HUES48 (cell line): ENCODE measurements around the gene MAP2K2.
"Not testable (repeated sequence)": the region's sequence is repeated elsewhere in the genome, so short reads cannot be mapped to it uniquely, and the experiment has no call there.

Experiments used
- H3K27ac ChIP-seq: one replicate; pipeline ENCODE4 v1.7.0; 2013; ENCODE audit warnings: low read depth, low read length, inconsistent platforms
- H3K27me3 ChIP-seq: 2 replicates; pipeline ENCODE4 v1.6.1; 2013; ENCODE audit warnings: mild to moderate bottlenecking, low read length; ENCODE audit not compliant: control insufficient read depth, insufficient read depth
- H3K36me3 ChIP-seq: 2 replicates; pipeline ENCODE4 v1.6.1; 2013; ENCODE audit warnings: low read length; ENCODE audit not compliant: control insufficient read depth, insufficient read depth
- H3K4me1 ChIP-seq: 2 replicates; pipeline ENCODE4 v1.6.1; 2013; ENCODE audit warnings: mild to moderate bottlenecking, low read length; ENCODE audit not compliant: control insufficient read depth, insufficient read depth
- H3K4me3 ChIP-seq: 2 replicates; pipeline ENCODE4 v1.5.1; 2013; ENCODE audit warnings: mild to moderate bottlenecking, low read depth, low read length
- H3K9ac ChIP-seq: 2 replicates; pipeline ENCODE4 v1.6.1; 2013; ENCODE audit warnings: mild to moderate bottlenecking, low read depth, low read length, moderate library complexity
- H3K9me3 ChIP-seq: 2 replicates; pipeline ENCODE4 v1.6.1; 2013; ENCODE audit warnings: low read length; ENCODE audit not compliant: control insufficient read depth, insufficient read depth

Gene MAP2K2

DNA sequence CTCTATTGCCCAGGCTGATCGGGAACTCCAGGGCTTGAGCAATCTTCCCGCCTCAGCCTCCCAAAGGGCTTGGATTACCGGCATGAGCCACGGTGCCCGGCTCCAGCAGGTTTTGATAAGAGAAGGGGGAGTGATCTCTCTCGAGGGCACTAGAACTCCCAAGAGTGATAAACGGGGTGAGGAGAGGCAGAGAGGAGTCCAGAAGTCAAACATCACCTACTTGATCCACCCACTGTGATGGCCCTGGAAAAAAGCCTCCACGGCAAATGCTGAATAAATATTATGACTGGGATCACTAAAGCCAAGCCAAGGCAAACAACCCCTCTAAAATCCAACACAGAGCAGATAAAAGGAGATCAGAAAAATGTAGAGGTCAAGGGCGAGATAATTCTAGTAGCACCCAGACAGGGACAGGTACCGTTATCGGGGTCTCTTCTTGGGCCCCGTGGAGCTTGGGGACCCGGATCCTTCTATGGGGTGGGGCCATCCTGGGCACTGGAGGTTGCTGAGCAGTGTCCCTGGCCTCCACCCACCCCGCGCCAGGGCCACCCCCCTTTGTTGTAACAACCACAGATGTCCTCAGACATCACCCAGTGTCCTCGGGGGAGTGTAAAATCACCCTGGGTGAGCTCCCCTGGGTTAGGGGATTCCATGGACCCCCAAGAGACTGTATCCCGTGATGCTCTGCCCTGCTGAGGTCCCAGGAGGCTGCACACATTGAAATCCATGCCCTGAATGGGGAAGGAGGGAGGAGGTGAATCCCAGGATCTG is 25.8 kb upstream of the MAP2K2 start:
- no peaks in the 10 kb centered on the region for H3K36me3 ChIP-seq
- H3K4me3 ChIP-seq, result no peak overlapping the region
- H3K9ac ChIP-seq, result no peak overlapping the region
- H3K9me3 ChIP-seq, result no peaks in the 10 kb centered on the region
- H3K27me3 ChIP-seq, result no peaks in the 10 kb centered on the region
- H3K4me1 ChIP-seq, result no peaks in the 10 kb centered on the region
- no peak overlapping the region for H3K27ac ChIP-seq

- H3K9me3 ChIP-seq, result no peaks in the 10 kb centered on the region
- no peak overlapping the region for H3K27ac ChIP-seq
- no peak overlapping the region for H3K9ac ChIP-seq
- no peaks in the 10 kb centered on the region for H3K36me3 ChIP-seq
- H3K4me3 ChIP-seq, result no peak overlapping the region
- no peaks in the 10 kb centered on the region for H3K4me1 ChIP-seq
- no peaks in the 10 kb centered on the region for H3K27me3 ChIP-seq
These were observed 20.8 kb upstream of the MAP2K2 start for GRCh38 chr19:4144666-4145249.

DNA sequence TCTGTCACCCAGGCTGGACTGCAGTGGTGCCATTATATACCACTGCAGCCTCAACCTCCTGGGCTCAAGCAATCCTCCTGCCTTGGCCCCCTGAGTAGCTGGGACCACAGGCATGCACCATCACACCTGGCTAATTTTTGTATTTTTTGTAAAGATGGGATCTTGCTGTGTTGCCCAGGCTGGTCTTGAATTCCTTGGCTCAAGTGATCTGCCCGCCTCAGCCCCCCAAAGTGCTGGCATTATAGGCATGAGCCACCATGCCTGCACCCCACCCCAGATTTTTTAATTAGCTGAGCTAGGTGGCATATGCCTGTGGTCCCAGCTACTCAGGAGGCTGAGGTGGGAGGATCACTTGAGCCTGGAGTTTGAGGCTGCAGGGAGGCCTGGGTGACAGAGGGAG is 19.0 kb upstream of the MAP2K2 start:
- not testable (repeated sequence) for H3K36me3 ChIP-seq, H3K4me1 ChIP-seq, H3K27me3 ChIP-seq, H3K9ac ChIP-seq, H3K27ac ChIP-seq, H3K9me3 ChIP-seq, H3K4me3 ChIP-seq

GRCh38 chr19:4140237-4140711 is 16.4 kb upstream of the MAP2K2 start:
- Histone ChIP-seq H3K9me3 (no peaks in the 10 kb centered on the region), H3K27ac (no peak overlapping the region), H3K9ac (no peak overlapping the region), H3K27me3 (no peaks in the 10 kb centered on the region), H3K4me1 (no peaks in the 10 kb centered on the region), H3K4me3 (no peak overlapping the region), H3K36me3 (no peaks in the 10 kb centered on the region)

GRCh38 chr19:4139614-4140236 is 15.8 kb upstream of the MAP2K2 start:
- Histone ChIP-seq H3K27me3 (no peaks in the 10 kb centered on the region), H3K4me3 (no peak overlapping the region), H3K27ac (no peak overlapping the region), H3K36me3 (no peaks in the 10 kb centered on the region), H3K4me1 (no peaks in the 10 kb centered on the region), H3K9ac (no peak overlapping the region), H3K9me3 (no peaks in the 10 kb centered on the region)

GRCh38 chr19:4138445-4138844 is 14.5 kb upstream of the MAP2K2 start:
- no peak overlapping the region for H3K9ac ChIP-seq
- H3K4me1 ChIP-seq, result no peaks in the 10 kb centered on the region

GRCh38 chr19:4136680-4137088 is 12.8 kb upstream of the MAP2K2 start:
- H3K9me3 ChIP-seq, result no peaks in the 10 kb centered on the region
- no peaks in the 10 kb centered on the region for H3K4me1 ChIP-seq
- H3K9ac ChIP-seq, result no peak overlapping the region
- no peak overlapping the region for H3K27ac ChIP-seq
- no peaks in the 10 kb centered on the region for H3K27me3 ChIP-seq
- no peak overlapping the region for H3K4me3 ChIP-seq
- H3K36me3 ChIP-seq, result no peaks in the 10 kb centered on the region

More at GRCh38 chr19:4138445-4138844, 14.5 kb upstream of the MAP2K2 start:
- H3K36me3 ChIP-seq, result no peaks in the 10 kb centered on the region
- H3K9me3 ChIP-seq, result no peaks in the 10 kb centered on the region
- H3K4me3 ChIP-seq, result no peak overlapping the region
- H3K27me3 ChIP-seq, result no peaks in the 10 kb centered on the region
- H3K27ac ChIP-seq, result no peak overlapping the region

DNA sequence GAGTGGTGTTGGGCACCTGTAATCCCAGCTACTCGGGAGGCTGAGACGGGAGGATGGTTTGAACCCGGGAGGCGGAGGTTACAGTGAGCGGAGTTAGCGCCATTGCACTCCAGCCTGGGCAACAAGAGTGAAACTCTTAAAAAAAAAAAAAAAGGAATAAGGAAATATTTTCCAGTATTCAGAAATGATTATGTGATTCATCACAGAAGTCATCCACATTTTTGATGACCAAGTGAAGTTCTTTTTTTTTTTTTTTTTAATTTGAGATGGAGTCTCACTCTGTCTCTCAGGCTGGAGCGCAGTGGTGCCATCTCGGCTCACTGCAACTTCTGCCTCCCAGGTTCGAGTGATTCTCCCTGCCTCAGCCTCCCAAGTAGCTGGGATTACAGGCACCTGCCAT is 11.5 kb upstream of the MAP2K2 start:
- H3K4me3 ChIP-seq, H3K27ac ChIP-seq: not testable (repeated sequence)

DNA sequence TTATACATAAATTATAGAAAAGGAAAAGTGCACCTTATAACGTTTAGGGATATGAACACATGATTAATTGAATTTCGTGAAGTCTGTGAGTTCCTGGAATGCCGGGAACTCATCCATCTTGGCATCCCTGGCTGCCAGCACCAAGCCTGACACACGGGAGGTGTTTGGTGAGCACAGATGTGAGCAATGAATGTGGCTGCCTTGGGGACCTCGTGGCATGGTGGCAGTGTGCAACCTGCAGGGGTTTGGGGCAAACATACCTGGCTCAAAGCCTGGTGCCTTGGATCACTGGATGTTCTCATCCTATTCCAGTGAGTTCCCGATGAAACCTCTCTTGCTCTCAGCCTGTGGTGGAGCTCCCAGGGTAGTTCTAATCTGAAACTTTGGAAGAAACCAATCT is 10.4 kb upstream of the MAP2K2 start:
- Histone ChIP-seq H3K27ac (no peak overlapping the region), H3K36me3 (no peaks in the 10 kb centered on the region), H3K27me3 (no peaks in the 10 kb centered on the region), H3K4me3 (no peak overlapping the region), H3K9ac (no peak overlapping the region), H3K4me1 (no peaks in the 10 kb centered on the region), H3K9me3 (no peaks in the 10 kb centered on the region)

More for the DNA sequence above, 11.5 kb upstream of the MAP2K2 start:
- not testable (repeated sequence) for H3K9me3 ChIP-seq, H3K9ac ChIP-seq, H3K36me3 ChIP-seq, H3K27me3 ChIP-seq, H3K4me1 ChIP-seq

GRCh38 chr19:4130744-4131438 is 7.0 kb upstream of the MAP2K2 start:
- Histone ChIP-seq H3K4me3 (no peak overlapping the region), H3K27ac (no peak overlapping the region), H3K9me3 (no peaks in the 10 kb centered on the region), H3K27me3 (no peaks in the 10 kb centered on the region), H3K36me3 (no peaks in the 10 kb centered on the region), H3K4me1 (no peaks in the 10 kb centered on the region), H3K9ac (no peak overlapping the region)

- not testable (repeated sequence) for H3K4me1 ChIP-seq
These were observed 5.1 kb upstream of the MAP2K2 start for GRCh38 chr19:4129050-4129449.

More at GRCh38 chr19:4129050-4129449, 5.1 kb upstream of the MAP2K2 start:
- not testable (repeated sequence) for H3K36me3 ChIP-seq, H3K4me3 ChIP-seq, H3K9ac ChIP-seq, H3K27me3 ChIP-seq, H3K9me3 ChIP-seq, H3K27ac ChIP-seq
